HG03060 (cell line): ENCODE data around the gene MPP7.

ENCODE experiments used
- ATAC-seq: cut with Tn5 transposase; IDR thresholded peaks from one replicate; pipeline ENCODE4 v1.9.1; 2021; ENCODE audit warnings: low read depth, moderate number of reproducible peaks; ENCODE audit not compliant: unreplicated experiment

Gene MPP7

GRCh38 chr10:28311104-28311503 is 8.2 kb upstream of the MPP7 start:
- ATAC-seq, result no peak

- no peak for ATAC-seq
Measured at GRCh38 chr10:28307267-28307666, 4.4 kb upstream of the MPP7 start.

- no peak for ATAC-seq
Measured at GRCh38 chr10:28305553-28305952, 2.7 kb upstream of the MPP7 start.

GRCh38 chr10:28304032-28304571 is 1.2 kb upstream of the MPP7 start:
- no peak for ATAC-seq

- ATAC-seq, result no peak
Measured at GRCh38 chr10:28302012-28302637, 739 bp downstream of the MPP7 start.

GRCh38 chr10:28300027-28300426 is 2.8 kb downstream of the MPP7 start:
- no peak for ATAC-seq

- ATAC-seq, result no peak
Measured at GRCh38 chr10:28298951-28299350, 3.9 kb downstream of the MPP7 start.

GRCh38 chr10:28296023-28296422 is 6.8 kb downstream of the MPP7 start:
- no peak for ATAC-seq

- no peak for ATAC-seq
Measured at GRCh38 chr10:28295336-28295735, 7.5 kb downstream of the MPP7 start.

- no peak for ATAC-seq
Measured at GRCh38 chr10:28294809-28295208, 8.1 kb downstream of the MPP7 start.

- no peak for ATAC-seq
Measured at GRCh38 chr10:28294169-28294532, 8.7 kb downstream of the MPP7 start.

- no peak for ATAC-seq
Measured at GRCh38 chr10:28293236-28294168, 9.4 kb downstream of the MPP7 start.

GRCh38 chr10:28291881-28292297 is 11.0 kb downstream of the MPP7 start:
- ATAC-seq, result no peak

GRCh38 chr10:28285816-28286215 is 17.0 kb downstream of the MPP7 start:
- no peak for ATAC-seq

- no peak for ATAC-seq
Measured at GRCh38 chr10:28284126-28284525, 18.7 kb downstream of the MPP7 start.

GRCh38 chr10:28283251-28283650 is 19.6 kb downstream of the MPP7 start:
- no peak for ATAC-seq

- ATAC-seq, result no peak
Measured at GRCh38 chr10:28282336-28282735, 20.5 kb downstream of the MPP7 start.

GRCh38 chr10:28281726-28282315 is 21.0 kb downstream of the MPP7 start:
- ATAC-seq, result no peak

- no peak for ATAC-seq
Measured at GRCh38 chr10:28280652-28281051, 22.2 kb downstream of the MPP7 start.

- ATAC-seq, result no peak
Measured at GRCh38 chr10:28279878-28280277, 23.0 kb downstream of the MPP7 start.

- ATAC-seq, result no peak
Measured at GRCh38 chr10:28278842-28279241, 24.0 kb downstream of the MPP7 start.
